ENCODE data around the gene NT5C.

DNA sequence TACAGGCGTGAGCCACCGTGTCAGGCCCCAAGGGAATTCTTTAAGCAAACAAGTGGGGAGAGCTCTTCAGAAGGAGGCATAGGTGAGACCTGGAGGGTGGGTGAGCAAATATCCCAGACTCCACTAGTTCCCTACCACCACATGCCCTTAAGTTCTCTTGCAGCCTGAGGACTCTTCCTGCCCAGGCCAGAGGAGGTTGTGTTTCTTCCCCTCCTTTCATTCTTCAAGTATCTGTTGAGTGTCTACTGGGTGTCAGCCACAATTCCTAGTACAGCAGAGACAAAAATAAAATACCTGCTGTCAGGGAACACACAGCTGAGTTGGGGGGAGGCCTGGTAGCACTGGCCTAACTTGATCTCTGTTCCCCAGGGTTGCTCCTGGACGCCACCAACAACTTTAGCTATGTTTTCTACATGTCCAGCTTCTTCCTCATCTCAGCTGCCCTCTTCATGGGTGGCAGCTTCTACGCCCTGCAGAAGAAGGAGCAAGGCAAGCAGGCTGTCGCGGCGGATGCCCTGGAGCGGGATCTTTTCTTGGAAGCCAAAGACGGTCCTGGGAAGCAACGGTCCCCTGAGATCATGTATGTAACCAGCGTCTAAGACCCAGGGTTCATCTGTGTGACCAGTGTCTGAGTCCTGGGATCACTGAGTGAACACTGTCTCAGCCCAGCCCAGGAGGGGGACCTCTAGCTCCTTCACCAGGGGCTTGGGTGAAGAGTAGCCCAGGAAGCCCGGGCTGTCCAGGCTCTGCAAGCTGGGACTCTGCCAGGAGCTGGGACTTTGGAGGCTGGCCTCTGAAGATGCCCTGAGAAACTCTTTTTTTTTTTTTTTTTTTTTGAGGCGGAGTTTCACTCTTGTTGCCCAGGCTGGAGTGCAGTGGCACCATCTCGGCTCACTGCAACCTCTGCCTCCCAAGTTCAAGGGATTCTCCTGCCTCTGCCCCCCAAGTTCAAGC is 27.7 kb downstream of the NT5C start:
- TF ChIP-seq, protein P1, sequence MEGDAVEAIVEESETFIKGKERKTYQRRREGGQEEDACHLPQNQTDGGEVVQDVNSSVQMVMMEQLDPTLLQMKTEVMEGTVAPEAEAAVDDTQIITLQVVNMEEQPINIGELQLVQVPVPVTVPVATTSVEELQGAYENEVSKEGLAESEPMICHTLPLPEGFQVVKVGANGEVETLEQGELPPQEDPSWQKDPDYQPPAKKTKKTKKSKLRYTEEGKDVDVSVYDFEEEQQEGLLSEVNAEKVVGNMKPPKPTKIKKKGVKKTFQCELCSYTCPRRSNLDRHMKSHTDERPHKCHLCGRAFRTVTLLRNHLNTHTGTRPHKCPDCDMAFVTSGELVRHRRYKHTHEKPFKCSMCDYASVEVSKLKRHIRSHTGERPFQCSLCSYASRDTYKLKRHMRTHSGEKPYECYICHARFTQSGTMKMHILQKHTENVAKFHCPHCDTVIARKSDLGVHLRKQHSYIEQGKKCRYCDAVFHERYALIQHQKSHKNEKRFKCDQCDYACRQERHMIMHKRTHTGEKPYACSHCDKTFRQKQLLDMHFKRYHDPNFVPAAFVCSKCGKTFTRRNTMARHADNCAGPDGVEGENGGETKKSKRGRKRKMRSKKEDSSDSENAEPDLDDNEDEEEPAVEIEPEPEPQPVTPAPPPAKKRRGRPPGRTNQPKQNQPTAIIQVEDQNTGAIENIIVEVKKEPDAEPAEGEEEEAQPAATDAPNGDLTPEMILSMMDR (IDR thresholded peaks at IDR 0.05; ENCODE audit: low read length) = no peak
- no peak for TF ChIP-seq EZH2 (IDR thresholded peaks at IDR 0.05; ENCODE audit: borderline replicate concordance, low read length)

Measured in OCI-LY1 (cell line).